ENCODE results near the gene NAA25.
"Not testable (repeated sequence)": the region's sequence is repeated elsewhere in the genome, so short reads cannot be mapped to it uniquely, and the experiment has no call there.

NAA25 gene

GRCh38 chr12:112121780-112122565 lies 13.4 kb upstream of the NAA25 start:
- DNase-seq, result no peak
- in situ Hi-C loops (cut with HindIII; ENCODE audit: low pct_ligation_motif_present, low pct_unique_long_range_greater_than_20kb, low sequenced_read_pairs), result no loop called here

- in situ Hi-C loops (cut with HindIII; ENCODE audit: low pct_ligation_motif_present, low pct_unique_long_range_greater_than_20kb, low sequenced_read_pairs), result no loop called here
- DNase-seq, result no peak
Measured at GRCh38 chr12:112117685-112118084, 9.1 kb upstream of the NAA25 start.

GRCh38 chr12:112116232-112117060 lies 7.9 kb upstream of the NAA25 start:
- DNase-seq, result peak; percentile 76
- in situ Hi-C loops (cut with HindIII; ENCODE audit: low pct_ligation_motif_present, low pct_unique_long_range_greater_than_20kb, low sequenced_read_pairs), result no loop called here

- no peak for DNase-seq
- in situ Hi-C loops (cut with HindIII; ENCODE audit: low pct_ligation_motif_present, low pct_unique_long_range_greater_than_20kb, low sequenced_read_pairs), result no loop called here
Measured at GRCh38 chr12:112115259-112116045, 6.9 kb upstream of the NAA25 start.

- no peak for DNase-seq
- in situ Hi-C loops (cut with HindIII; ENCODE audit: low pct_ligation_motif_present, low pct_unique_long_range_greater_than_20kb, low sequenced_read_pairs), result no loop called here
Measured at GRCh38 chr12:112112409-112113133, 4.0 kb upstream of the NAA25 start.

GRCh38 chr12:112111931-112112330 lies 3.3 kb upstream of the NAA25 start:
- in situ Hi-C loops (cut with HindIII; ENCODE audit: low pct_ligation_motif_present, low pct_unique_long_range_greater_than_20kb, low sequenced_read_pairs), result no loop called here
- DNase-seq, result no peak

GRCh38 chr12:112110787-112111662 lies 2.4 kb upstream of the NAA25 start:
- DNase-seq; in situ Hi-C loops (cut with HindIII; ENCODE audit: low pct_ligation_motif_present, low pct_unique_long_range_greater_than_20kb, low sequenced_read_pairs): not testable (repeated sequence)

GRCh38 chr12:112107306-112108201 lies 1.0 kb downstream of the NAA25 start:
- DNase-seq, result peak; percentile 42
- in situ Hi-C loops (cut with HindIII; ENCODE audit: low pct_ligation_motif_present, low pct_unique_long_range_greater_than_20kb, low sequenced_read_pairs), result no loop called here

- in situ Hi-C loops (cut with HindIII; ENCODE audit: low pct_ligation_motif_present, low pct_unique_long_range_greater_than_20kb, low sequenced_read_pairs), result no loop called here
- no peak for DNase-seq
Measured at GRCh38 chr12:112105891-112106290, 2.7 kb downstream of the NAA25 start.

GRCh38 chr12:112103758-112104503 lies 4.7 kb downstream of the NAA25 start:
- in situ Hi-C loops (cut with HindIII; ENCODE audit: low pct_ligation_motif_present, low pct_unique_long_range_greater_than_20kb, low sequenced_read_pairs), result no loop called here
- DNase-seq, result no peak

GRCh38 chr12:112102746-112103145 lies 5.8 kb downstream of the NAA25 start:
- in situ Hi-C loops (cut with HindIII; ENCODE audit: low pct_ligation_motif_present, low pct_unique_long_range_greater_than_20kb, low sequenced_read_pairs), result not testable (repeated sequence)

GRCh38 chr12:112102127-112102526 lies 6.5 kb downstream of the NAA25 start:
- in situ Hi-C loops (cut with HindIII; ENCODE audit: low pct_ligation_motif_present, low pct_unique_long_range_greater_than_20kb, low sequenced_read_pairs), result no loop called here
- DNase-seq, result no peak

More at GRCh38 chr12:112102746-112103145, 5.8 kb downstream of the NAA25 start:
- DNase-seq, result not testable (repeated sequence)

- DNase-seq; in situ Hi-C loops (cut with HindIII; ENCODE audit: low pct_ligation_motif_present, low pct_unique_long_range_greater_than_20kb, low sequenced_read_pairs): not testable (repeated sequence)
Measured at GRCh38 chr12:112100500-112100899, 8.1 kb downstream of the NAA25 start.

- in situ Hi-C loops (cut with HindIII; ENCODE audit: low pct_ligation_motif_present, low pct_unique_long_range_greater_than_20kb, low sequenced_read_pairs), result no loop called here
- no peak for DNase-seq
Measured at GRCh38 chr12:112097641-112098040, 10.9 kb downstream of the NAA25 start.

- peak; percentile 91 for DNase-seq
- in situ Hi-C loops (cut with HindIII; ENCODE audit: low pct_ligation_motif_present, low pct_unique_long_range_greater_than_20kb, low sequenced_read_pairs), result no loop called here
Measured at GRCh38 chr12:112096667-112097066, 11.9 kb downstream of the NAA25 start.

- DNase-seq, result no peak
- in situ Hi-C loops (cut with HindIII; ENCODE audit: low pct_ligation_motif_present, low pct_unique_long_range_greater_than_20kb, low sequenced_read_pairs), result no loop called here
Measured at GRCh38 chr12:112096070-112096469, 12.5 kb downstream of the NAA25 start.
